HepG2 (cell line): ENCODE measurements around the gene NGB. TPM values are rescaled to one million over a fixed set of nuclear protein-coding genes. Genes with fewer than 3 reads are reported as not detected.

Experiments used
- ATAC-seq: fragments of 200-7000 bp; cut with Tn5 transposase; 3 replicates; pipeline ENCODE4 v1.9.1; 2020; ENCODE audit warnings: mild to moderate bottlenecking, moderate library complexity
- BruUV-seq: library from RNA; stranded (reverse); fragments of 400-500 nt; replicated peaks from 2 replicates; lab custom pipeline; 2021; lab: Mats Ljungman, UMichigan
- CTCF ChIA-PET: fragments of 300-600 bp; formaldehyde crosslinking; extraction: SDS; loops from one replicate; lab custom pipeline; 2021; ENCODE audit warnings: low total read pairs, inconsistent platforms, low intra/inter-chr PET ratio; lab: Yijun Ruan, JAX
- POLR2A ChIA-PET: fragments of 350-600 bp; sonication (Branson Sonifier 250); formaldehyde crosslinking; loops from one replicate; lab custom pipeline; 2020; ENCODE audit warnings: antibody characterized with exemption, inconsistent platforms; lab: Yijun Ruan, JAX
- DNase-seq: peaks from one replicate; pipeline ENCODE4 v3.0.0-alpha.2; 2015; ENCODE audit warnings: low spot score
- FAIRE-seq: peaks from 3 replicates; lab custom pipeline; 2011; peaks lifted over from hg19 to GRCh38; lab: Jason Lieb, UNC
- H2AFZ ChIP-seq: one replicate; pipeline ENCODE4 v1.6.1; 2011; ENCODE audit warnings: low read length, inconsistent platforms
- H3K27ac ChIP-seq: fragments of 300-600 bp; 3 replicates; pipeline ENCODE4 v1.8.0; 2011; ENCODE audit warnings: mixed run types, mild to moderate bottlenecking, mixed read lengths, low read length, inconsistent platforms; ENCODE audit not compliant: insufficient read depth; ENCODE audit errors: extremely low read length
- H3K27me3 ChIP-seq, 2 experiments: fragments of 200-600 bp in 1 of 2; 2 replicates in 1 of 2; 3 replicates in 1 of 2; pipeline versions ENCODE4 v1.6.0 to v1.8.0; 2011; ENCODE audit warnings: low read length in 2 of 2, mild to moderate bottlenecking in 2 of 2, moderate library complexity in 2 of 2, inconsistent platforms in 1 of 2; ENCODE audit not compliant: insufficient read depth in 2 of 2, control insufficient read depth in 1 of 2
- H3K36me3 ChIP-seq, 2 experiments: fragments of 200-600 bp in 1 of 2; replicated peaks in 1 of 2; 2 replicates in 1 of 2; 3 replicates in 1 of 2; pipeline versions ENCODE4 v1.5.1 to v1.8.0; 2011; ENCODE audit warnings: low read length in 2 of 2, inconsistent platforms in 1 of 2; ENCODE audit not compliant: insufficient read depth in 2 of 2, control insufficient read depth in 1 of 2
- H3K4me1 ChIP-seq: 2 replicates; pipeline ENCODE4 v1.5.1; 2012; ENCODE audit warnings: low read length, inconsistent platforms; ENCODE audit not compliant: insufficient read depth
- H3K4me2 ChIP-seq: 2 replicates; pipeline ENCODE4 v1.6.0; 2011; ENCODE audit warnings: low read depth, low read length, inconsistent platforms
- H3K4me3 ChIP-seq, 3 experiments: fragments of 200-600 bp in 1 of 3; sonication (generic), shearing (Covaris generic) in 1 of 3; replicated peaks in 1 of 3; 2 replicates each; pipeline ENCODE4 v1.5.1; 2011 to 2016; ENCODE audit warnings: low read length in 3 of 3, inconsistent platforms in 2 of 3, low read depth in 2 of 3, mild to moderate bottlenecking in 2 of 3, control low read depth in 1 of 3, mixed read lengths in 1 of 3; ENCODE audit not compliant: insufficient read depth in 1 of 3
- H3K79me2 ChIP-seq: one replicate; pipeline ENCODE4 v1.6.1; 2011; ENCODE audit warnings: low read length, inconsistent platforms; ENCODE audit not compliant: insufficient read depth
- H3K9ac ChIP-seq: 2 replicates; pipeline ENCODE4 v1.6.0; 2011; ENCODE audit warnings: mild to moderate bottlenecking, low read depth, low read length, inconsistent platforms; ENCODE audit not compliant: insufficient read depth
- H3K9me3 ChIP-seq: 2 replicates; pipeline ENCODE4 v1.5.1; 2012; ENCODE audit warnings: mild to moderate bottlenecking, low read length
- H4K20me1 ChIP-seq: 2 replicates; pipeline ENCODE4 v1.6.0; 2011; ENCODE audit warnings: inconsistent platforms, mild to moderate bottlenecking, low read length, moderate library complexity; ENCODE audit not compliant: insufficient read depth
- AKNA ChIP-seq: sonication (generic); formaldehyde crosslinking; IDR thresholded peaks from 2 replicates; pipeline ENCODE4 v1.4.0; 2020; ENCODE audit warnings: missing genetic modification reagents, borderline replicate concordance
- FOXC1 ChIP-seq: sonication (generic); formaldehyde crosslinking; IDR thresholded peaks from 2 replicates; pipeline ENCODE4 v1.8.0; 2022; ENCODE audit warnings: mild to moderate bottlenecking, missing genetic modification reagents, borderline replicate concordance
- IKZF5 ChIP-seq: IDR thresholded peaks from 2 replicates; pipeline ENCODE4 v1.6.1; 2018; ENCODE audit warnings: missing genetic modification reagents, mild to moderate bottlenecking, missing compliant biosample characterization
- IRF2 ChIP-seq: IDR thresholded peaks from 2 replicates; pipeline ENCODE4 v1.6.1; 2018; ENCODE audit warnings: missing genetic modification reagents, missing compliant biosample characterization
- SRY ChIP-seq: sonication (generic); formaldehyde crosslinking; IDR thresholded peaks from 2 replicates; pipeline ENCODE4 v1.8.0; 2022; ENCODE audit warnings: mild to moderate bottlenecking, missing genetic modification reagents
- TBL1XR1 ChIP-seq: fragments of 150-350 bp; IDR thresholded peaks from 2 replicates; pipeline ENCODE4 v1.6.1; 2014; ENCODE audit warnings: borderline replicate concordance, low read length; ENCODE audit not compliant: partially characterized antibody
- YY1 ChIP-seq: IDR thresholded peaks from 2 replicates; pipeline ENCODE4 v1.6.1; 2011; ENCODE audit warnings: low read length, low read depth, moderate library complexity, mild to moderate bottlenecking; ENCODE audit not compliant: insufficient read depth, insufficient replicate concordance
- ZBTB8A ChIP-seq: sonication (generic); formaldehyde crosslinking; IDR thresholded peaks from 2 replicates; pipeline ENCODE4 v1.4.0; 2020; ENCODE audit warnings: mild to moderate bottlenecking, low read depth, missing genetic modification reagents, borderline replicate concordance
- ZFP37 ChIP-seq: sonication (generic); formaldehyde crosslinking; IDR thresholded peaks from 2 replicates; pipeline ENCODE4 v1.4.0; 2020; ENCODE audit warnings: missing genetic modification reagents, borderline replicate concordance
- ZFP90 ChIP-seq: sonication (generic); formaldehyde crosslinking; IDR thresholded peaks from 2 replicates; pipeline ENCODE4 v1.8.0; 2022; ENCODE audit warnings: missing genetic modification reagents, mild to moderate bottlenecking, inconsistent platforms, borderline replicate concordance
- ZNF12 ChIP-seq: sonication (generic); formaldehyde crosslinking; IDR thresholded peaks from 2 replicates; pipeline ENCODE4 v1.5.0; 2020; ENCODE audit warnings: missing genetic modification reagents
- ZNF264 ChIP-seq: sonication (generic); formaldehyde crosslinking; IDR thresholded peaks from 2 replicates; pipeline ENCODE4 v1.4.0; 2020; ENCODE audit warnings: missing genetic modification reagents
- ZNF768 ChIP-seq: sonication (generic); formaldehyde crosslinking; IDR thresholded peaks from 2 replicates; pipeline ENCODE4 v1.4.0; 2020; ENCODE audit warnings: missing genetic modification reagents
- ZNF770 ChIP-seq: sonication (generic); formaldehyde crosslinking; IDR thresholded peaks from 2 replicates; pipeline ENCODE4 v1.5.0; 2020; ENCODE audit warnings: mild to moderate bottlenecking, missing genetic modification reagents
- WGBS: methylation state at CpG from one replicate; pipeline ENCODE4 v1.1.6; 2017; ENCODE audit warnings: low lambda C conversion rate; 5-methylcytosine and 5-hydroxymethylcytosine counted together
- in situ Hi-C: cut with HindIII; loops from 2 replicates; pipeline ENCODE4 v1.10.0; 2017; ENCODE audit warnings: low pct_unique_long_range_greater_than_20kb; ENCODE audit not compliant: extremely low pct_ligation_motif_present
- intact Hi-C: fragments of 100-400 bp; cut with micrococcal nuclease; formaldehyde crosslinking; loops from one replicate; pipeline ENCODE4 v1.10.0; 2022; ENCODE audit not compliant: unreplicated experiment
- polyA plus RNA-seq, 8 experiments: library from polyadenylated mRNA; depleted of rRNA in 3 of 8; stranded (reverse) in 7 of 8; unstranded in 1 of 8; fragments of >200 nt; fragmentation: Illumina TruSeq in 4 of 8; extraction: Trizol in 4 of 8; gene quantifications; 2 replicates each; pipeline versions ENCODE4 v1.2.1 to v1.2.3, GENCODE V29; 2011 to 2016; ENCODE audit warnings: low read depth in 4 of 8, missing spikeins in 1 of 8, mixed read lengths in 1 of 8; ENCODE audit not compliant: insufficient read depth in 1 of 8
- total RNA-seq, 5 experiments: library from RNA; depleted of rRNA; stranded (reverse); fragments of >200 nt; fragmentation: Illumina TruSeq; extraction: Trizol; gene quantifications; 2 replicates each; pipeline ENCODE4 v1.2.3, GENCODE V29; 2016; ENCODE audit warnings: low read depth in 1 of 5

Gene NGB
- total and polyA plus RNA-seq, 2 of the 13 experiments (the other 11 are each of a cell fraction or from before 2014, with no cell fraction given): 0.04 TPM; not detected in 1

- no peak for TF ChIP-seq AKNA
- no peak for TF ChIP-seq ZFP37 (CRISPR knock-in tag)
- TF ChIP-seq YY1: no peak
- TF ChIP-seq TBL1XR1: no peak
Observed at GRCh38 chr14:77248666-77249065, 22.3 kb downstream of the NGB start (continued).

- Histone ChIP-seq H3K79me2 (no peaks in the 10 kb centered on the region), H3K27ac (no peak overlapping the region), H3K27me3 (no peaks in the 10 kb centered on the region), H3K9me3 (no peaks in the 10 kb centered on the region), H3K9ac (no peak overlapping the region), H3K36me3 (no peaks in the 10 kb centered on the region), H4K20me1 (no peaks in the 10 kb centered on the region), H2AFZ (no peak overlapping the region), H3K4me2 (no peak overlapping the region), H3K4me1 (no peaks in the 10 kb centered on the region), H3K4me3 (no peak overlapping the region)
- BruUV-seq: no TSS peak
- intact Hi-C loops: no loop called here
- FAIRE-seq: no peak
- POLR2A ChIA-PET: no interaction called here
- in situ Hi-C loops: no loop called here
- ATAC-seq: no peak
- no peak for DNase-seq
- no peak for TF ChIP-seq FOXC1
- no peak for TF ChIP-seq ZNF264
- no peak for TF ChIP-seq ZNF770
- no peak for TF ChIP-seq ZBTB8A
- no peak for TF ChIP-seq ZNF12 (CRISPR knock-in tag)
- no peak for TF ChIP-seq ZNF768
- no peak for TF ChIP-seq SRY (CRISPR knock-in tag)
- TF ChIP-seq IRF2 (CRISPR knock-in tag): no peak
- no peak for TF ChIP-seq ZFP90
- TF ChIP-seq IKZF5 (CRISPR knock-in tag): no peak
- 93% methylated on average over 1 of the region's 1 CpG for WGBS
- CTCF ChIA-PET: no interaction called here
Observed at GRCh38 chr14:77246784-77247183, 24.2 kb downstream of the NGB start.
